Type B pancreatic cell (in vitro differentiated cells): ENCODE results near the gene ZNF280A. TPM values are rescaled to one million over a fixed set of nuclear protein-coding genes. Genes with fewer than 3 reads are reported as not detected.
"Not testable (repeated sequence)": the region's sequence is repeated elsewhere in the genome, so short reads cannot be mapped to it uniquely, and the experiment has no call there.

Experiments
- DNase-seq: peaks from one replicate; pipeline ENCODE4 v3.0.0; 2021; ENCODE audit warnings: mixed read lengths; ENCODE audit not compliant: unreplicated experiment; ENCODE audit errors: extremely low spot score
- H3K27ac Mint-ChIP-seq: 2 replicates; pipeline ENCODE4 v1.8.0; 2021; ENCODE audit warnings: mild to moderate bottlenecking, mixed read lengths
- H3K27me3 Mint-ChIP-seq: 2 replicates; pipeline ENCODE4 v1.8.0; 2021; ENCODE audit warnings: mixed read lengths
- H3K36me3 Mint-ChIP-seq: 2 replicates; pipeline ENCODE4 v1.8.0; 2021; ENCODE audit warnings: mixed read lengths
- H3K4me1 Mint-ChIP-seq: one replicate; pipeline ENCODE4 v1.8.0; 2021; ENCODE audit warnings: mixed read lengths; ENCODE audit not compliant: unreplicated experiment
- H3K4me3 Mint-ChIP-seq: 2 replicates; pipeline ENCODE4 v1.8.0; 2021; ENCODE audit warnings: mild to moderate bottlenecking, mixed read lengths
- H3K9me3 Mint-ChIP-seq: 2 replicates; pipeline ENCODE4 v1.8.0; 2021; ENCODE audit warnings: mixed read lengths
- CTCF ChIP-seq: fragments of 200-600 bp; sonication (generic); conservative IDR thresholded peaks from 2 replicates; pipeline ENCODE4 v1.5.0; 2021; ENCODE audit warnings: antibody characterized with exemption, mild to moderate bottlenecking
- total RNA-seq: library from RNA; stranded (reverse); gene quantifications from 2 replicates; pipeline ENCODE4 v1.2.1, GENCODE V29; 2021; ENCODE audit warnings: low replicate concordance

Gene ZNF280A
- total RNA-seq, 1 donor from 2014 or later: not detected

GRCh38 chr22:22480940-22481339 lies 39.1 kb downstream of the ZNF280A start:
- H3K4me1 Mint-ChIP-seq: no peaks in the 10 kb centered on the region
- no peak overlapping the region for H3K4me3 Mint-ChIP-seq
- no peak for DNase-seq
- TF ChIP-seq CTCF: no peak
- no peaks in the 10 kb centered on the region for H3K27me3 Mint-ChIP-seq
- no peak overlapping the region for H3K27ac Mint-ChIP-seq
- peaks cover 6% of the 10 kb centered on the region for H3K36me3 Mint-ChIP-seq
- H3K9me3 Mint-ChIP-seq: no peaks in the 10 kb centered on the region

GRCh38 chr22:22479999-22480532 lies 40.0 kb downstream of the ZNF280A start:
- no peak for TF ChIP-seq CTCF
- no peaks in the 10 kb centered on the region for H3K27me3 Mint-ChIP-seq
- H3K9me3 Mint-ChIP-seq: no peaks in the 10 kb centered on the region
- H3K4me1 Mint-ChIP-seq: no peaks in the 10 kb centered on the region
- no peaks in the 10 kb centered on the region for H3K36me3 Mint-ChIP-seq
- no peak overlapping the region for H3K27ac Mint-ChIP-seq
- no peak overlapping the region for H3K4me3 Mint-ChIP-seq
- DNase-seq: no peak

DNA sequence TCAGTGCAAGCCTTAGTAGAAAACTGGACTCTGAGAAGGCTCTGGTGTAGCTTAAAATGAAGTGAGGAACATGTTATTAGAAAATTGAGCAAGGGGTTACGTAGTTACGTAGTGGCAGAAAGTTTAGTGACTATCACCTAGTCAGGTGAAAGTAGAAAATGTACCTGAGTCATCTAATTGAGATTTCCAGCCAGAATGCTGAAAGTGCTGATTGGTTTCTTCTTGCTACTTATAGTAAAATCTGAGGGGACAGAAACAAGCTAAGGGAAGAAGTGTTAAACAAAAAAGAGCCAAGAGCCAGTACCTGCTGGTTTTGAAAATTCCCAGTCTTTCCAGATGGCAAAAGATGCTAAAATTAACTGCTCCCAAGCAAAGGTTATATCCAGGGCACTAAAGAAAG lies 41.0 kb downstream of the ZNF280A start:
- H3K4me3 Mint-ChIP-seq: no peak overlapping the region
- no peaks in the 10 kb centered on the region for H3K36me3 Mint-ChIP-seq
- no peak for TF ChIP-seq CTCF
- no peaks in the 10 kb centered on the region for H3K9me3 Mint-ChIP-seq
- H3K27ac Mint-ChIP-seq: no peak overlapping the region
- no peaks in the 10 kb centered on the region for H3K4me1 Mint-ChIP-seq
- H3K27me3 Mint-ChIP-seq: no peaks in the 10 kb centered on the region
- DNase-seq: no peak

- H3K9me3 Mint-ChIP-seq: no peaks in the 10 kb centered on the region
Measured at GRCh38 chr22:22478470-22478869, 41.6 kb downstream of the ZNF280A start.

DNA sequence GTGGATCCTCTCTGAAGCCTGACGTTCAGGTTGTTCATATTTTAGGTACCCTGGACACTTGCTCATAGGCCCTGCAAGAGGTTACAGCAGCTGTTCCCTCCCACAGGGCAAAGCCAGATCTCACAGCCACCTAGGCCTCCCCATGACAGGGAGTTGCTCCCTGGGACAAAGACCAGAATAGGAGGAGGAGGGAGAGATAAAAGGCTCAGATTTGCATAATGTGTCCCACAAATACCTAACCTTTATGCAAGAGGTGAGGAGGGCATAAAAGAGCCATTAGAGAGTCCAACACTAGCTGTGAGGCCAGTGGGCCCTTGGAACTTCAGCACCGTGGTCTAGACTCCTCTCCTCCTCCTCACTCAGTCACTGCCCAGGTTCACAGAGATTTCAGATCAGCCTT lies 45.3 kb downstream of the ZNF280A start:
- Mint-ChIP-seq H3K36me3 (no peaks in the 10 kb centered on the region), H3K4me3 (no peak overlapping the region), H3K27ac (no peak overlapping the region), H3K9me3 (no peaks in the 10 kb centered on the region), H3K4me1 (no peaks in the 10 kb centered on the region), H3K27me3 (no peaks in the 10 kb centered on the region)
- TF ChIP-seq CTCF: no peak
- no peak for DNase-seq

More at GRCh38 chr22:22478470-22478869, 41.6 kb downstream of the ZNF280A start:
- Mint-ChIP-seq H3K4me1 (no peaks in the 10 kb centered on the region), H3K4me3 (no peak overlapping the region), H3K27me3 (no peaks in the 10 kb centered on the region), H3K36me3 (no peaks in the 10 kb centered on the region), H3K27ac (no peak overlapping the region)
- DNase-seq: no peak
- TF ChIP-seq CTCF: no peak

GRCh38 chr22:22471104-22471503 lies 49.0 kb downstream of the ZNF280A start:
- not testable (repeated sequence) for H3K9me3 Mint-ChIP-seq, H3K4me3 Mint-ChIP-seq, DNase-seq, H3K27ac Mint-ChIP-seq, H3K4me1 Mint-ChIP-seq, H3K36me3 Mint-ChIP-seq
- H3K27me3 Mint-ChIP-seq: peaks cover 11% of the 10 kb centered on the region
